Measurements from ENCODE around the gene SMAP2.
"Not testable (repeated sequence)": the region's sequence is repeated elsewhere in the genome, so short reads cannot be mapped to it uniquely, and the experiment has no call there.

The SMAP2 gene

DNA sequence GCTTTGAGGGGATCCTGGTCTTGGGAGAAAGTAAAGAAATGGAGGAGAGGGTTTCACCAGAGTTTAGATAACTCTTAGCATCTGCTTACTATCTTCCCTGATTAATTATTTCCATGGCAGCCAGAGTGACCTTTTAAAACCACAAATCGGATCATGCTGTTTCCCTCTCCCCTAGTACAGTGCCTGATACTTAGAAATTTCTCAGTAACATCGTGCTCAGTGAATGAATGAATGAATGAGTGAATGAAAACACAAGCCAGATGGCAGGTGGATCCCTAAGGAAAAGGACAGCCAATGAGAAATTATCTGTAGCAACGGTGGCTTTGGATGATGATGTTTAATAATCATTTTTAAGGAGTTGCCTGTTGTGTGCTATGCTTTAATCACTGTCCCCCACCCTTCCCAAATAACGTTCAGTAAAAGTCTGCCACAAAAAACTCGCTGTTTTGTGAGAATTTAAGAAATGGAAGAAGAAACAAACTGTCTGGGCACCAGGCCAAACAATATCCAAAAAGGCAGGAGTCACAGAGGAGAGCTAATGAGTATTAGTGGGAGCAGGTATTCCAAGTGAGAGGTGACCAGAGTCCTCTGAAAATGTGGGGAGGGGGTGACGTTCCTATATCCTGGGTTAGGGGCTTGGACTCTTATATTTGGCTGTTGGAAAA is 737 bp upstream of the SMAP2 start:
- DNase-seq, result no peak

DNA sequence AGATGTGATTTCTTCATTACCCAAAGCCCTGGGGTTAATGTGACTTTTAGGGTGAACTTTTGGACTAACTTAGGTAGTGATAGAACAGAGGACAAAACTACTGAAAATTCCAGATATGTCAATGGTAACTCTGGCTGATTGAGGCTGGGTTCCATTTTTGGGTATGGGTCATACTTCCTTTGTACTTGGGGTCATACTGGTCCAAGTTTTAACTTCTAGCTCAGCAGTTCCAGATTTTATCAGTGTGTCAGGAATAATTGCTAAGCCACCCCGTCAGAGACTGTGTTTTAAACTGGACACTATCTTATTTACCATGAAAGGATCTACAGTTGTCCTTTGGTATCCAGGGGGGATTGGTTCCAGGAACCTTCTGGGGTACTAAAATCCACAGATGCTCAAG is 4.0 kb downstream of the SMAP2 start:
- DNase-seq, result no peak

- no peak for DNase-seq
Measured at GRCh38 chr1:40379785-40380452, 6.4 kb downstream of the SMAP2 start.

GRCh38 chr1:40380817-40381216 is 7.3 kb downstream of the SMAP2 start:
- no peak for DNase-seq

GRCh38 chr1:40381268-40382107 is 8.0 kb downstream of the SMAP2 start:
- no peak for DNase-seq

- DNase-seq, result no peak
Measured at GRCh38 chr1:40382108-40382460, 8.6 kb downstream of the SMAP2 start.

GRCh38 chr1:40382601-40383000 is 9.1 kb downstream of the SMAP2 start:
- no peak for DNase-seq

- no peak for DNase-seq
Measured at GRCh38 chr1:40383095-40383487, 9.6 kb downstream of the SMAP2 start.

- no peak for DNase-seq
Measured at GRCh38 chr1:40383488-40384412, 10.2 kb downstream of the SMAP2 start.

DNA sequence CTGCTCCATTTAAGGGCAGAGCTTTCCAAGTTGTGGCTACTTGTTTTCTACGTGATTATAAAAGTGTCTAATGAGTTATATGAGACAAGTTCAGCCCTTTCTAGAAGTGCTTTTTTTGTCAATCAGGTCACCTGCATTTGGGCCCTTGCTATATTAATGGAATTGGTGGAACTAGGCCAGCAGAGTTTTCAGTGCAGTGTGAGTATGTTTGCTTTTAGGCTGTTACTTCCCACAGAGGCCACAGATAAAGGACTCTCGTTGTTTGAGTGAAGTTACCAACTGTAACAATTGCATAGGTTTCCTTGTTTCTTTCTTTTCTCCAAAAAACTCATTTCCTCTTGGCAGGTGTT is 10.9 kb downstream of the SMAP2 start:
- DNase-seq, result no peak

GRCh38 chr1:40384887-40385286 is 11.4 kb downstream of the SMAP2 start:
- no peak for DNase-seq

DNA sequence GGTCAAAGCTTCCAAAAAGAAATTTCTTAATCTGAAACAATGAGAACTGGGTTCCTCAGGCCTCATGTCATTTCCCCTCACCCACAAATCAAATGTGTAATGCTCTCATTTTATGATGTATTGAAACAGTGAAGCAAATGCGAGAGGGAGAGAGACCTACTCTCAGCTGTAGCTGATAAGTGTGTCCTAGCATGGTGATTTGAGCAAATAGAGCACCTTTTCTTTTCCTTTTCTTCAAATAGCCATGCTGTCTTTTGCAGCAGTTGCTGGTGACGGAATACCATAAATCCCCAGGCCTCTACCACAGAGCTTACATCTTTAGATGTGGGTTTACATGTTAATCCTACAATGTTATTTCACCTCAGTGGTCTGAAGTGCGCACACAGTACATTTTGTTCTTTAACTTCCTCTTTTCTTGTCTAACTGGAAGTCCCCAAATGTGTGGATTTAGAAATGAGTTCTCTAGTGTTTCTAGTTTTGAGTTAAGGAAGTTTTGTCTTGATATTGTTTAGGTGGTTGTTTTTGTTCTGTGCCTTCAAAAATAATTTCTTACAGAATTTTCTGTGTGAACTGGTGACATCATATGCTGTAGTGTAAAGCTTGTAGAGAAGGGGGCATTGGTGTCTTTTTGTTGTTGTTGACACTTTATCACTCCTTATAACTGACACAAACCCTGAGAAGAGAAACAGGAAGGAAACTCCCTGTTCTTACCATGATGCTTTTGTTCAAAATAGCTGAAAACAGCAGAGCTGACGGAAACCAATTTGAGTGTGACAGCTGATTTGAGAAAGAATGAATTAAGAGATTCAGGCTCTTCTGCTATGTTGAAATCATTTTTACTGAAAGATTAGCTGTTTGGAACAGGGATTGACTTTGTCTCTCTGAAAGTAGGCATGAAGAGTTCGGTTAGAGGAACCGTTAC is 12.2 kb downstream of the SMAP2 start:
- DNase-seq, result no peak

DNA sequence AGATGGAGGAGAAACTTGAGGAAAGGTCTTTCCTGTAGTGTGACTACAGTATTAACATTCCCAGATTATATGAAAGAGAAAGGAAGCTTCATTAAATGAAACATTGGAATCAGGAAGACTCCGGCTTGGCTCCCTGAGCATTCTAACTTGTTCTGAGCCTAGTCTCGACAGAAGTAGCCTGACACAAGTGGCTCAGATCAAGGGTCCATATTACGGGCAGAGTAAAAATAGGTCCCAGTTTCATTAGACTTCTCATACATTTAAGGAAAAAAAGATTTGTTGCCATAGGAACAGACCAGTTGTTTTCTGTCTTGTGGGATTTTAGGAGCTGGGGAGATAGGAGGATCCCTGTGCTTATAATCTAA is 12.8 kb downstream of the SMAP2 start:
- no peak for DNase-seq

- no peak for DNase-seq
Measured at GRCh38 chr1:40386796-40387195, 13.3 kb downstream of the SMAP2 start.

DNA sequence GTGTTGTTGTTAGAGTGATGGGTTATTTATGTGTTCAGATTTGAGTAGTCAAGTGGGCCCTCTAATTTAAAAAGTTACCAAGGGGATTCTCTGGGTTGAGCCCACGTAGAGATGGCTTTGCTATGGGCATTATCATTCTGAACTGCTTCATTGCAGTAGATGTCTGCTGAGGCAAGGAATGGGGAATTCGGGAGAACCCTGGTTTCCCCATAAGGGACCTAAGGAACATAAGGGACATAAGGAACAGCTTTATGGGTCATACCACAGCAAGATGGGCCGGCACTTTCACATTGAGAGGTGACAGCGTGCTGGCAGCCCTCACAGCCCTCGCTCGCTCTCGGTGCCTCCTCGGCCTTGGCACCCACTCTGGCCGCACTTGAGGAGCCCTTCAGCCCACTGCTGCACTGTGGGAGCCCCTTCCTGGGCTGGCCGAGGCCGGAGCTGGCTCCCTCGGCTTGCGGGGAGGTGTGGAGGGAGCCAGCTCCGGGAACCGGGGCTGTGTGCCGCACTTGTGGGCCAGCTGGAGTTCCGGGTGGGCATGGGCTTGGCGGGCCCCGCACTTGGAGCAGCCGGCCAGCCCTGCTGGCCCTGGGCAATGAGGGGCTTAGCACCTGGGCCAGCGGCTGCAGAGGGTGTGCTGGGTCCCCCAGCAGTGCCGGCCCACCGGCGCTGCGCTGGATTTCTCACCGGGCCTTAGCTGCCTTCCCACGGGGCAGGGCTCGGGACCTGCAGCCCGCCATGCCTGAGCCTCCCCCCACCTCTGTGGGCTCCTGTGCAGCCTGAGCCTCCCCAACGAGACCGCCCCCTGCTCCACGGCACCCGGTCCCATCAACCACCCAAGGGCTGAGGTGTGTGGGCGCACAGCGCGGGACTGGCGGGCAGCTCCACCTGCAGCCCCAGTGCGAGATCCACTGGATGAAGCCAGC is 14.1 kb downstream of the SMAP2 start:
- not testable (repeated sequence) for DNase-seq

DNA sequence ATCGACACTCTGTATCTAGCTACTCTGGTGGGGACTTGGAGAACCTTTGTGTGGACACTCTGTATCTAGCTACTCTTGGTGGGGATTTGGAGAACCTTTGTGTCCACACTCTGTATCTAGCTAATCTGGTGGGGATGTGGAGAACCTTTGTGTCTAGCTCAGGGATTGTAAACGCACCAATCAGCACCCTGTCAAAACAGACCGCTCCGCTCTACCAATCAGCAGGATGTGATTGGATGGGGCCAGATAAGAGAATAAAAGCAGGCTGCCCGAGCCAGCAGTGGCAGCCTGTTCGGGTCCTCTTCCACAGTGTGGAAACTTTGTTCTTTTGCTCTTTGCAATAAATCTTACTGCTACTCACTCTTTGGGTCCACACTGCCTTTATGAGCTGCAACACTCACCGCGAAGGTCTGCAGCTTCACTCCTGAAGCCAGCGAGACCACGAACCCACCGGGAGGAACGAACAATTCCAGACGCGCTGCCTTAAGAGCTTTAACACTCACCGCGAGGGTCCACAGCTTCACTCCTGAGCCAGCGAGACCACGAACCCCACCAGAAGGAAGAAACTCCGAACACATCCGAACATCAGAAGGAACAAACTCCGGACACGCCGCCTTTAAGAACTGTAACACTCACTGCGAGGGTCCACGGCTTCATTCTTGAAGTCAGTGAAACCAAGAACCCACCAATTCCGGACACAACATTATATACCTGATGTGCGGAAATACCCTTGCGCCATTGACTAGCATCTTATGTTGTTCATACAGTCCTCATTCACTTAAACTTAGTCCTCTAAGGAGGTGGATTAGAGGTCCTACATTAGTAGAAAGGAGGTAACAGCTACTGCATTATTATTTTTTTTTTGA is 15.2 kb downstream of the SMAP2 start:
- not testable (repeated sequence) for DNase-seq

- no peak for DNase-seq
Measured at GRCh38 chr1:40389322-40389803, 15.8 kb downstream of the SMAP2 start.

DNA sequence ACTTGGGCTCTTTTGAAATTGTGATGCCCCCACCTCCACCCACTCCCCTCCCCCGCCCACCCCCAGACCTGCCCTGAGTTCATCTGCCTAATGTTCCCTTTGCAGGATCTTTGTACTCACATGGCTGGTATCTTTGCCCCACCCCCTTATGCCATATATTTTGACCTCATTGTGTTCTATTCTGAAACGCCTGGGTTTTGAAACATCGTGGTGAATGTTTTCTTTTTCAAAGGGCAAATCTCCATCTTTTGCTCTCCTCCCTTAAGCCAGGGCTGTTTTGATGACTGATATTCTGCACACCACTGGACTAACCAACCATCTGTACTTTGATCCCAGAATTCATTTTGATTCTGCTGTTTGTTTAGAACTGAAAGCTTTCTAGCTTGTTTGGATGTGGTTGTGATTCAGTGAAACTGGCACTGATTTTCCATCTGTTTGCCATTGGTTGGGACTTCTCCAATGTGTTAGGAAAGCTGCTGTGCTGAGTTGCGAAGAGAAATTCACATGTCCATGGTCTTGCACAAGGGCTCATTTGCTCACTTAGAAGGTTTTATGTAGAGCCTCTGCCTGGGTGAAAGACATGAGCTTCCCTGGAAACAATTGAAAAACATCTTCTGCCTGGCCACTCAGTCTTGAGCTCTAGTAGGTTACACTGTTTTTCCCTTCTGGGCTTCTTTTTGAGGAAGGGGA is 16.5 kb downstream of the SMAP2 start:
- DNase-seq, result no peak

DNA sequence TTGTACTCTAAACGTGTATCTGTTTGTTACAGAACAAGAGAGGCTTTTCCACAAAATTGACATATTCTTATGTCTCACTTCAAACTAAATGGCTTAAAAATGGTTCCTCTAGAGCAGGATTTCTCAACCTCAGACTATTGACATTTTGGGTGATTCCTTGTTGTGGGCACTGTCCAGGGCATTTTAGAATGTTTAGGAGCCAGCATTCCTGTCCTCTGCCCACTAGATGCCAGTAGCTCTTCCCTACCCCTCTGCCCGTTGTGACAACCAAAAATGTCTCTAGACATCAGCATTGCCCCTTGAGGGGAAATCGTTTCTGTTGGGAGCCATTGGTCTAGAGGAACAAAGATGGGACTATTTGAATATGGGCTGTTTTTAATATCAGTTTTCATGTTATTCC is 17.3 kb downstream of the SMAP2 start:
- DNase-seq, result no peak

Measured in NCI-H226 (cell line).